ENCODE results near the gene GBA3.

Gene GBA3

GRCh38 chr4:22766068-22766467 is 73.3 kb downstream of the GBA3 start:
- in situ Hi-C loops (cut with MboI; ENCODE audit: low sequenced_read_pairs): no loop called here

GRCh38 chr4:22778547-22779163 is 85.9 kb downstream of the GBA3 start:
- in situ Hi-C loops (cut with MboI; ENCODE audit: low sequenced_read_pairs): no loop called here

- in situ Hi-C loops (cut with MboI; ENCODE audit: low sequenced_read_pairs): no loop called here
These were observed 87.6 kb downstream of the GBA3 start for GRCh38 chr4:22780317-22780716.

GRCh38 chr4:22780797-22781196 is 88.1 kb downstream of the GBA3 start:
- in situ Hi-C loops (cut with MboI; ENCODE audit: low sequenced_read_pairs): no loop called here

- in situ Hi-C loops (cut with MboI; ENCODE audit: low sequenced_read_pairs): no loop called here
These were observed 95.1 kb downstream of the GBA3 start for GRCh38 chr4:22787753-22788375.

- in situ Hi-C loops (cut with MboI; ENCODE audit: low sequenced_read_pairs): no loop called here
These were observed 97.9 kb downstream of the GBA3 start for GRCh38 chr4:22790631-22791030.

GRCh38 chr4:22794732-22795131 is 102.0 kb downstream of the GBA3 start:
- in situ Hi-C loops (cut with MboI; ENCODE audit: low sequenced_read_pairs): no loop called here

- in situ Hi-C loops (cut with MboI; ENCODE audit: low sequenced_read_pairs): no loop called here
These were observed 108.7 kb downstream of the GBA3 start for GRCh38 chr4:22801391-22801790.

GRCh38 chr4:22802876-22803275 is 110.1 kb downstream of the GBA3 start:
- in situ Hi-C loops (cut with MboI; ENCODE audit: low sequenced_read_pairs): no loop called here

GRCh38 chr4:22803512-22803911 is 110.8 kb downstream of the GBA3 start:
- in situ Hi-C loops (cut with MboI; ENCODE audit: low sequenced_read_pairs): no loop called here

- in situ Hi-C loops (cut with MboI; ENCODE audit: low sequenced_read_pairs): no loop called here
These were observed 122.2 kb downstream of the GBA3 start for GRCh38 chr4:22814906-22815305.

GRCh38 chr4:22824091-22824490 is 131.4 kb downstream of the GBA3 start:
- in situ Hi-C loops (cut with MboI; ENCODE audit: low sequenced_read_pairs): no loop called here

GRCh38 chr4:22842360-22843018 is 149.8 kb downstream of the GBA3 start:
- in situ Hi-C loops (cut with MboI; ENCODE audit: low sequenced_read_pairs): no loop called here

- in situ Hi-C loops (cut with MboI; ENCODE audit: low sequenced_read_pairs): no loop called here
These were observed 155.6 kb downstream of the GBA3 start for GRCh38 chr4:22848332-22848731.

GRCh38 chr4:22850055-22850454 is 157.3 kb downstream of the GBA3 start:
- in situ Hi-C loops (cut with MboI; ENCODE audit: low sequenced_read_pairs): no loop called here

- in situ Hi-C loops (cut with MboI; ENCODE audit: low sequenced_read_pairs): no loop called here
These were observed 157.9 kb downstream of the GBA3 start for GRCh38 chr4:22850630-22851029.

- in situ Hi-C loops (cut with MboI; ENCODE audit: low sequenced_read_pairs): no loop called here
These were observed 164.7 kb downstream of the GBA3 start for GRCh38 chr4:22857411-22857810.

GRCh38 chr4:22859318-22859717 is 166.6 kb downstream of the GBA3 start:
- in situ Hi-C loops (cut with MboI; ENCODE audit: low sequenced_read_pairs): no loop called here
